HFF-Myc (cell line): ENCODE measurements around the gene PCP2.

Experiments
- DNase-seq: peaks from one replicate; pipeline ENCODE4 v3.0.0-alpha.2; 2011; ENCODE audit warnings: low read depth; ENCODE audit errors: extremely low read depth
- H3K4me3 ChIP-seq: replicated peaks from 2 replicates; pipeline ENCODE4 v1.5.1; 2011; ENCODE audit warnings: low read depth, mild to moderate bottlenecking, control low read depth, low read length
- TF ChIP-seq, protein P1 (sequence below): IDR thresholded peaks from 2 replicates; pipeline ENCODE4 v1.5.1; 2012; ENCODE audit warnings: mild to moderate bottlenecking, low read depth, low read length, control low read depth; ENCODE audit errors: missing control alignments

Gene PCP2

DNA sequence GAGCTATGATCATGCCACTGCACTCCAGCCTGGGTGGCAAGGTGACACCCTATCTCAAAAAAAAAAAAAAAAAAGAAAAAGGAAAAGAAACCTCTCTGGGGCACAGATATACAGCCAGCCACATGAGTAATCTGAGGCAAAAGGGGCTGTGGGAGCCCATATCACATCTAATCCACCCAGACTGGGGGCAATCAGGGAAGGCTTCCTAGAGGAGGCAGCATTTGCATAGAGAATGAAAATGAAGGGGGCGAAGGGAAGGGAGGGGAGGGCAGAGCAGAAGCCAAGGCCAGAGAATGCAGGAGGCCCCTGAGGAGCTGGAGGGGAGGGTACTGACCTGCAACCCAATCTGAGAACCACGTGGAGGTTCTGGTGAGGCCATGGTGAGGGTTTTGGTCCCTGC lies 16.6 kb upstream of the PCP2 start:
- TF ChIP-seq, protein P1, sequence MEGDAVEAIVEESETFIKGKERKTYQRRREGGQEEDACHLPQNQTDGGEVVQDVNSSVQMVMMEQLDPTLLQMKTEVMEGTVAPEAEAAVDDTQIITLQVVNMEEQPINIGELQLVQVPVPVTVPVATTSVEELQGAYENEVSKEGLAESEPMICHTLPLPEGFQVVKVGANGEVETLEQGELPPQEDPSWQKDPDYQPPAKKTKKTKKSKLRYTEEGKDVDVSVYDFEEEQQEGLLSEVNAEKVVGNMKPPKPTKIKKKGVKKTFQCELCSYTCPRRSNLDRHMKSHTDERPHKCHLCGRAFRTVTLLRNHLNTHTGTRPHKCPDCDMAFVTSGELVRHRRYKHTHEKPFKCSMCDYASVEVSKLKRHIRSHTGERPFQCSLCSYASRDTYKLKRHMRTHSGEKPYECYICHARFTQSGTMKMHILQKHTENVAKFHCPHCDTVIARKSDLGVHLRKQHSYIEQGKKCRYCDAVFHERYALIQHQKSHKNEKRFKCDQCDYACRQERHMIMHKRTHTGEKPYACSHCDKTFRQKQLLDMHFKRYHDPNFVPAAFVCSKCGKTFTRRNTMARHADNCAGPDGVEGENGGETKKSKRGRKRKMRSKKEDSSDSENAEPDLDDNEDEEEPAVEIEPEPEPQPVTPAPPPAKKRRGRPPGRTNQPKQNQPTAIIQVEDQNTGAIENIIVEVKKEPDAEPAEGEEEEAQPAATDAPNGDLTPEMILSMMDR = no peak
- no peak for DNase-seq
- no peak overlapping the region for H3K4me3 ChIP-seq

GRCh38 chr19:7648265-7649014 lies 14.9 kb upstream of the PCP2 start:
- H3K4me3 ChIP-seq = no peak overlapping the region
- no peak for DNase-seq
- TF ChIP-seq, protein P1 = no peak

- TF ChIP-seq, protein P1 = no peak
- no peak overlapping the region for H3K4me3 ChIP-seq
- DNase-seq = no peak
Measured at GRCh38 chr19:7647156-7647555, 13.6 kb upstream of the PCP2 start.

- TF ChIP-seq, protein P1 = no peak
- H3K4me3 ChIP-seq = no peak overlapping the region
- DNase-seq = no peak
Measured at GRCh38 chr19:7646426-7646700, 12.8 kb upstream of the PCP2 start.

GRCh38 chr19:7645656-7646425 lies 12.3 kb upstream of the PCP2 start:
- TF ChIP-seq, protein P1 = no peak
- no peak for DNase-seq
- H3K4me3 ChIP-seq = no peak overlapping the region

DNA sequence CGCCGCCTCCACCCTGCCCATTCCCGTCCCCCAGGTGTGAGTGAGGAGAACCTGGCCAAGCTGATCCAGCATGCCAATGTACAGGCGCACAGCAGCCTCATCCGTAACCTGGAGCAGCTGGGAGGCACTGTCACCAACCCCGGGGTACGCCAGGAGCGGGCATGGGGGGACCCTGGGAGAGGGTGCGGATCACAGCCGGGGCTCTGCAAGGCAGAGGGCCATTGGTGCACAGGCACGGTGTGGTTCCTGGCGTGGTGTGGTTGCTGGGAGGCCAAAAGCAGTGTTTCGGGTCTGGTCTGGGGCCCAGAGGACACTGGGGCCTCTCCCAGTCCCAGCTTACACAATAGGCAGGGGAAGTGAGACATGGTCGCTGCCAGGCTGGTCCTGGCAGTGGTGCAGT lies 11.6 kb upstream of the PCP2 start:
- no peak for DNase-seq
- H3K4me3 ChIP-seq = no peak overlapping the region
- TF ChIP-seq, protein P1 = no peak
